ENCODE results near the gene USP3. TPM values are rescaled to one million over a fixed set of nuclear protein-coding genes. Genes with fewer than 3 reads are reported as not detected.

The USP3 gene
- total and polyA plus RNA-seq, 2 of the 13 experiments (the other 11 are each of a cell fraction or from before 2014, with no cell fraction given) = 14.3 to 61.2 TPM

GRCh38 chr15:63586790-63587189 is 82.4 kb downstream of the USP3 start:
- FAIRE-seq (no peak), ATAC-seq (no peak), DNase-seq (ENCODE audit: low spot score) (no peak)
- Histone ChIP-seq H3K27me3 (ENCODE audit: control insufficient read depth in 1 of 2, insufficient read depth in 2 of 2, low read length in 2 of 2) (no peaks in the 10 kb centered on the region), H3K4me3 (replicated peaks in 1 of 3; ENCODE audit: insufficient read depth in 1 of 3, low read depth in 2 of 3, low read length in 3 of 3) (no peak overlapping the region), H3K9me3 (ENCODE audit: low read length) (no peaks in the 10 kb centered on the region), H3K9ac (ENCODE audit: insufficient read depth, low read depth, low read length) (no peak overlapping the region), H3K27ac (ENCODE audit: extremely low read length, insufficient read depth, low read length) (no peak overlapping the region), H2AFZ (ENCODE audit: low read length) (no peak overlapping the region), H4K20me1 (ENCODE audit: insufficient read depth, low read length) (no peaks in the 10 kb centered on the region), H3K79me2 (ENCODE audit: insufficient read depth, low read length) (no peaks in the 10 kb centered on the region), H3K4me1 (ENCODE audit: insufficient read depth, low read length) (peaks cover 15% of the 10 kb centered on the region), H3K4me2 (ENCODE audit: low read depth, low read length) (no peak overlapping the region), H3K36me3 (replicated peaks in 1 of 2; ENCODE audit: control insufficient read depth in 1 of 2, insufficient read depth in 2 of 2, low read length in 2 of 2) (peaks cover 13 to 61% of the 10 kb centered on the region in 2 experiments)
- intact Hi-C loops (cut with micrococcal nuclease; ENCODE audit: unreplicated experiment) = no loop called here
- WGBS (ENCODE audit: low lambda C conversion rate) = 98% methylated on average over 5 of the region's 5 CpGs
- ChIA-PET CTCF (ENCODE audit: low intra/inter-chr PET ratio, low total read pairs) (no interaction called here), POLR2A (no interaction called here)
- TF ChIP-seq, protein P1, sequence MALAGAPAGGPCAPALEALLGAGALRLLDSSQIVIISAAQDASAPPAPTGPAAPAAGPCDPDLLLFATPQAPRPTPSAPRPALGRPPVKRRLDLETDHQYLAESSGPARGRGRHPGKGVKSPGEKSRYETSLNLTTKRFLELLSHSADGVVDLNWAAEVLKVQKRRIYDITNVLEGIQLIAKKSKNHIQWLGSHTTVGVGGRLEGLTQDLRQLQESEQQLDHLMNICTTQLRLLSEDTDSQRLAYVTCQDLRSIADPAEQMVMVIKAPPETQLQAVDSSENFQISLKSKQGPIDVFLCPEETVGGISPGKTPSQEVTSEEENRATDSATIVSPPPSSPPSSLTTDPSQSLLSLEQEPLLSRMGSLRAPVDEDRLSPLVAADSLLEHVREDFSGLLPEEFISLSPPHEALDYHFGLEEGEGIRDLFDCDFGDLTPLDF (CRISPR knock-in tag; IDR thresholded peaks at IDR 0.05) = no peak
- TF ChIP-seq, protein P2, sequence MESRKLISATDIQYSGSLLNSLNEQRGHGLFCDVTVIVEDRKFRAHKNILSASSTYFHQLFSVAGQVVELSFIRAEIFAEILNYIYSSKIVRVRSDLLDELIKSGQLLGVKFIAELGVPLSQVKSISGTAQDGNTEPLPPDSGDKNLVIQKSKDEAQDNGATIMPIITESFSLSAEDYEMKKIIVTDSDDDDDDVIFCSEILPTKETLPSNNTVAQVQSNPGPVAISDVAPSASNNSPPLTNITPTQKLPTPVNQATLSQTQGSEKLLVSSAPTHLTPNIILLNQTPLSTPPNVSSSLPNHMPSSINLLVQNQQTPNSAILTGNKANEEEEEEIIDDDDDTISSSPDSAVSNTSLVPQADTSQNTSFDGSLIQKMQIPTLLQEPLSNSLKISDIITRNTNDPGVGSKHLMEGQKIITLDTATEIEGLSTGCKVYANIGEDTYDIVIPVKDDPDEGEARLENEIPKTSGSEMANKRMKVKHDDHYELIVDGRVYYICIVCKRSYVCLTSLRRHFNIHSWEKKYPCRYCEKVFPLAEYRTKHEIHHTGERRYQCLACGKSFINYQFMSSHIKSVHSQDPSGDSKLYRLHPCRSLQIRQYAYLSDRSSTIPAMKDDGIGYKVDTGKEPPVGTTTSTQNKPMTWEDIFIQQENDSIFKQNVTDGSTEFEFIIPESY (CRISPR knock-in tag; IDR thresholded peaks at IDR 0.05) = peak; percentile 74
- TF ChIP-seq LCORL (IDR thresholded peaks at IDR 0.05) (no peak), LCORL (CRISPR knock-in tag; IDR thresholded peaks at IDR 0.05) (no peak)
- no TSS peak for BruUV-seq (replicated peaks)
- in situ Hi-C loops (cut with HindIII; ENCODE audit: extremely low pct_ligation_motif_present, low pct_unique_long_range_greater_than_20kb) = no loop called here

DNA sequence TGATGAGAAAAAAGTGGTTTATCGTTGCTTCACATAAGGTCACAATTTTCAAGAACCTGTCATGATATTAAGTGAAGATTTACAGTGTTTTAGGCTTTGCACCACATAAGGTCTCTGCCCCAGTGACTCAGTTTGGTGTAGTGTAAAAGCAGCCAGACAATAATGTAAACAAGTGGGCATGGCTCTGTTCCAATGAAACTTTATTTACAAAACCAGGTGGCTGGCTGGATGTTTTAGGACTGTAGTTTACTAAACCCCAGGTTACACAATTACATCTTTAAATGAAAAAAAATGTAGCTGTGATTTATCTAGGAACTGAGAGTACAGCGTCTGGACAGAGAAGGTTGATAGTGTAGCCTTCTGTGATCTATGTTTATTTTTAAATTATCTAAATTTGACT is 83.1 kb downstream of the USP3 start:
- ChIA-PET CTCF (ENCODE audit: low intra/inter-chr PET ratio, low total read pairs) (no interaction called here), POLR2A (no interaction called here)
- H3K4me2 ChIP-seq (ENCODE audit: low read depth, low read length) = no peak overlapping the region
- no peak for DNase-seq (ENCODE audit: low spot score)
- H2AFZ ChIP-seq (ENCODE audit: low read length) = no peak overlapping the region
- H4K20me1 ChIP-seq (ENCODE audit: insufficient read depth, low read length) = no peaks in the 10 kb centered on the region
- no peak for FAIRE-seq
- peaks cover 15% of the 10 kb centered on the region for H3K4me1 ChIP-seq (ENCODE audit: insufficient read depth, low read length)
- no peak for ATAC-seq
- 95% methylated on average over 2 of the region's 2 CpGs for WGBS (ENCODE audit: low lambda C conversion rate)
- no peaks in the 10 kb centered on the region for H3K79me2 ChIP-seq (ENCODE audit: insufficient read depth, low read length)
- no TSS peak for BruUV-seq (replicated peaks)
- H3K9ac ChIP-seq (ENCODE audit: insufficient read depth, low read depth, low read length) = no peak overlapping the region
- peaks cover 13 to 60% of the 10 kb centered on the region in 2 experiments for H3K36me3 ChIP-seq (replicated peaks in 1 of 2; ENCODE audit: control insufficient read depth in 1 of 2, insufficient read depth in 2 of 2, low read length in 2 of 2)
- TF ChIP-seq ZNF747 (CRISPR knock-in tag; IDR thresholded peaks at IDR 0.05; ENCODE audit: borderline replicate concordance) (no peak), FOXA3 (CRISPR knock-in tag; IDR thresholded peaks at IDR 0.05) (0 out of 2 replicates have a peak, but pooled peaks have one; percentile 16), RBM22 (optimal IDR thresholded peaks at IDR 0.05; ENCODE audit: low read length) (peak; percentile 39), HNRNPL (IDR thresholded peaks at IDR 0.05; ENCODE audit: low read depth, low read length) (no peak), ZMYM4 (CRISPR knock-in tag; IDR thresholded peaks at IDR 0.05) (no peak), SNAI1 (CRISPR knock-in tag; IDR thresholded peaks at IDR 0.05; ENCODE audit: borderline replicate concordance) (no peak), SOX13 (IDR thresholded peaks at IDR 0.05) (no peak), SOX13 (CRISPR knock-in tag; conservative IDR thresholded peaks at IDR 0.05 in 1 of 2, IDR thresholded peaks at IDR 0.05 in 1 of 2) (no peak), THAP7 (CRISPR knock-in tag; IDR thresholded peaks at IDR 0.05) (no peak)
- intact Hi-C loops (cut with micrococcal nuclease; ENCODE audit: unreplicated experiment) = no loop called here
- no peaks in the 10 kb centered on the region for H3K27me3 ChIP-seq (ENCODE audit: control insufficient read depth in 1 of 2, insufficient read depth in 2 of 2, low read length in 2 of 2)
- H3K9me3 ChIP-seq (ENCODE audit: low read length) = no peaks in the 10 kb centered on the region
- no peak overlapping the region for H3K4me3 ChIP-seq (replicated peaks in 1 of 3; ENCODE audit: insufficient read depth in 1 of 3, low read depth in 2 of 3, low read length in 3 of 3)
- in situ Hi-C loops (cut with HindIII; ENCODE audit: extremely low pct_ligation_motif_present, low pct_unique_long_range_greater_than_20kb) = no loop called here
- no peak overlapping the region for H3K27ac ChIP-seq (ENCODE audit: extremely low read length, insufficient read depth, low read length)

Measured in HepG2 (cell line).